Colon (tissue), 2 donors: ENCODE measurements around the gene C10orf90.

Experiments used
- FAIRE-seq: peaks from 2 replicates; lab custom pipeline; 2012; peaks lifted over from hg19 to GRCh38; lab: Jason Lieb, UNC
- donor health status: control.
- donor health status: control.

C10orf90 gene

GRCh38 chr10:126423732-126424491 is 246.6 kb downstream of the C10orf90 start:
- FAIRE-seq, result no peak

- no peak for FAIRE-seq
Observed at GRCh38 chr10:126422567-126422966, 247.9 kb downstream of the C10orf90 start.

GRCh38 chr10:126421756-126422256 is 248.7 kb downstream of the C10orf90 start:
- no peak for FAIRE-seq

GRCh38 chr10:126420567-126421300 is 249.8 kb downstream of the C10orf90 start:
- FAIRE-seq, result no peak

GRCh38 chr10:126417220-126417825 is 253.2 kb downstream of the C10orf90 start:
- FAIRE-seq, result no peak

GRCh38 chr10:126409821-126410220 is 260.7 kb downstream of the C10orf90 start:
- no peak for FAIRE-seq

- FAIRE-seq, result no peak
Observed at GRCh38 chr10:126408953-126409641, 261.4 kb downstream of the C10orf90 start.

GRCh38 chr10:126407831-126408230 is 262.7 kb downstream of the C10orf90 start:
- FAIRE-seq, result no peak

- no peak for FAIRE-seq
Observed at GRCh38 chr10:126405239-126405775, 265.2 kb downstream of the C10orf90 start.

- no peak for FAIRE-seq
Observed at GRCh38 chr10:126402721-126403695, 267.5 kb downstream of the C10orf90 start.

GRCh38 chr10:126400641-126401040 is 269.9 kb downstream of the C10orf90 start:
- FAIRE-seq, result no peak

GRCh38 chr10:126398924-126399323 is 271.6 kb downstream of the C10orf90 start:
- no peak for FAIRE-seq

- no peak for FAIRE-seq
Observed at GRCh38 chr10:126398383-126398743, 272.1 kb downstream of the C10orf90 start.

- FAIRE-seq, result no peak
Observed at GRCh38 chr10:126397640-126398382, 272.7 kb downstream of the C10orf90 start.

- no peak for FAIRE-seq
Observed at GRCh38 chr10:126397156-126397555, 273.3 kb downstream of the C10orf90 start.

- no peak for FAIRE-seq
Observed at GRCh38 chr10:126394948-126395347, 275.5 kb downstream of the C10orf90 start.

- no peak for FAIRE-seq
Observed at GRCh38 chr10:126393076-126393475, 277.4 kb downstream of the C10orf90 start.

- no peak for FAIRE-seq
Observed at GRCh38 chr10:126392469-126392868, 278.0 kb downstream of the C10orf90 start.

GRCh38 chr10:126392068-126392467 is 278.4 kb downstream of the C10orf90 start:
- no peak for FAIRE-seq
